CD4-positive, alpha-beta T cell treated with Interferon alpha-2 for 1 hour (primary cell): ENCODE data around the gene EEF1AKMT2.

Experiments used
- DNase-seq, 2 donors: peaks; one replicate each; pipeline ENCODE4 v3.0.0-alpha.2; 2020 to 2022

EEF1AKMT2 gene

DNA sequence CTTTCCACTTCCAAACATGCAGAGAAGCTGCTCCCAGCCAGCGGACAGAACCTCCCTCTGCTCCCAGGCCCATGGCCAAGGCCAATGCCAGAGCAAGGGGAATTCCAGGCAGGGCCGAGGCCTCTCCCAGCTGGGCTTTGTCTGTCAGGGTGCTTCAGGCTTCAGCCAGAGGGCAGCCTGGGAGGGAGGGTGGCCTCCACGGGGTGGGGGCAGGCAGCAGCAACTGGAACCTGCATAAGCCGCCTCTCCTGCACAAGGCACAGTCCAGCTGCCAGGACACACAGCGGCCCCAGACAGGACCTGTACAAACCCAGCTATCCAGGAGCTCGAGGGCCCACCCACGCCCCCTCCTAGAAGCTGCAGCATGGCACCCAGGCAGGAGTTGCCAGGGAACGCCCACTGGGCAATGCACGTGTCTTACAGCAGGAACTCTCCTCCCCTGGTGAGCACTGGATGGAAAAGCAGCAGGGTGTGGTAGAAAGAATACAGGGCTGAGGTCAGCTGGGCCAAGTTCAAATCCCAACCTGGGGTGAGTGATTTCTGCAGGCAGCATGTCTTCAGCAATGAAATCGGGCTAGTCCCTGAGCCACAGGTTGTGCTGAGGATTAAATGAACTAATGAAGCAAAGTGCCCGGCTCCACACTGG is 55.1 kb downstream of the EEF1AKMT2 start:
- DNase-seq: no peak

DNA sequence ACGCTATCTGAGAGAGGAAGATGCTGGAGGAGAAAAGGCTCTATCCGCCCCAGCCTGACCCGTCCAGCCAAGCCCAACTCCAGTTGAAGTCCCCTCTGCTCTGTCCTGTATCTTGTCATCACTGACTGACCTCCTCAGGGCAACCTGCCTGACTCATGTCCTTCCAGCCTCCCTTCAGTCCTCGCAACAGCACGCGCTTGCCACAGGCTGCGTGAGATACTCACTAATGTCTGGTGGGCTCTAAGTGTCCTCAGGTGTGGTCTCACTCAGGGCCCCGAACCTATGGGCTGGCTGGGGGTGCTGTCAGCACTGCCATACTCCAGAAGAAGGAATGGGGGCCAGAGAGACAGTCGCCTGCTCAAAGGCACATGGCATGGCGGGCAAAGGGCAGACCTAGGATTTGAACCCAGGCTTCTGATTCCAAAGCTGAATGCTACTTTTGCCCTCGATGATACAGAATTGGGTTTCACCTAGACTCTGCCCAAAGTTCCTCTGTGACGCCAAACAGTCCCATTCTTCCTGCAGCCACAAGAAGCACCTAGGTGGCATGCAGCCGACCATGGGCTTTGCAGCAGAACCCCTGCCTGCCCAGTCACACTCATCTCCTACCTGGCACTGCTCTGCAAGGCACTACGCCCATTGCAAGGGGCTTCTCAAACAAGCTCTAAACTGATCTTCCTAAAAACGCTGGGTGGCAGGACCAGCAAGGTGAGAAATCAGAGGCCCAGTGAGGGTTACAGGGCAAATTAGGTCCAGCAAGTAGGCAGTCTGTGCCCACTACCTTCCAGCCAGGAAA is 56.0 kb downstream of the EEF1AKMT2 start:
- no peak for DNase-seq

DNA sequence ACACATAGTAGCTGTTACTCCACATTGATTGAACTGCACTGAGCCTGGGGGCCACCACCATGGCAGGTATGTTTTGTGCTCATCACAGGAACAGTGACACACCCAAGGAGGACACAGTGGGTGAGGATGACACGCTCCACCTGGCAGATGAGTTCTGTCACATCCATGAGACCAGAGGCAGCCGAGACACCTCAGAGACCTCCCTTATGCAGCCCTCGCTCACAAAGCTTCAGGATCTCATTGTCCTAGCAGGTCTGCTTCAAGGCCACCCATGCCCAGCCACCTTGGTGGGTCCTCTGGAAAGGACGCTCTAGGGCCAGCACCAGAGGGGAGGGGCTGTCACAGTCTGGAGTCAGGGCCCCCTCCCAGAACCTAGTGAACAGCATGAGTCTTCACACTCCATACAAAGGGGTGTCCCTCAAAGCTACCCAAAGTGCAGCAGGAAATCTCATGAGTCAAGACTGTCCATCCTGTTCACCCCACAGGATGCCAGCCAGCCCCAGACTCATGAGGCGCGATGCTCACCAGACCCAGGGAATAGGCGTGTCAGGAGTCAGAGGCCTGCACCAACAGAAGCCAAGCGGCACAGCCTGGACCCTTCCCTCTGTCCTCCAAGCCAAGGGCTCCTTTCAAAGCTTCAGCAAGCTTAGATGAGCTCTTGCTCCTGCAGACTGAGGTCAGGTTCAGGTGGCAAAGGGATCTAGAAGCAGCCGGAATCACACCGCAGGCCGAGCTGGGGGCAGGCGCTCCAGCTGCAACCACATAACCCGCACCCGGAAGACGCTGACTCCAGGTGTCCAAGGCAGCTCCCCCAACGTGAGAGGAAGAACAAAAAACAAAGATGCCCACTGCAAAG is 57.1 kb downstream of the EEF1AKMT2 start:
- peak in 1 of 2 donors; percentile 35 for DNase-seq

DNA sequence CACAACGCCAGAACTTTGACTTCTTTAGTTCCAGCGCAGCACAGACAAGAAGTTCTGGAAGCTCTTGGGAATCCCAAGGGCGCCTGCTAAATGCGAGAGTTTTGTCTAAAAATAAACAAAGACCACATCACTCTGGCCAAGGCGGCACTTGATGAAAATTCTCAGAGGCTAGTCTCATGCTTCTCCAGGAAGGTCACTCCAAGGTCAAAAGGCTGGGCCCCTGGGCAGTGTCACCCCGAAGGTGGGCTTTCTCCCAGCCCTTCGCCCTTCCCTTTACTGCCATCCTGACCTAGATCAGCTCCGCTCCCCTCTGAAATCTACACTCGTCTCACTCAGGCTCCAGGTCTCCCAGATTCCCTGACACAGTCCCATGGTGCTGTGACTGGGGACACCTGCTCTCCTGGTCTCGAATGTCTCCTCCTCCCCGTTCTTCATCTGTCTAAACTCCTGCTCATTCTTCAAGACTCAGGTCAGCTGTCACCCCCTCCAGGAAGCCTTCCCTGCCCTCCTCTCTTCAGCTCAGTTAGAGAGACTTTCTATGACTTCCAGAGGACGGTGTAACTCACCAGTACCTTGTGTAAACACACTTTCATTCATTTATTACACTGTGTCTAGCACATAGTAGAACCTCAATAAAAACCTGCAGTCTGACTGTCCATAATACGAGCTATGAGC is 58.0 kb downstream of the EEF1AKMT2 start:
- no peak for DNase-seq

DNA sequence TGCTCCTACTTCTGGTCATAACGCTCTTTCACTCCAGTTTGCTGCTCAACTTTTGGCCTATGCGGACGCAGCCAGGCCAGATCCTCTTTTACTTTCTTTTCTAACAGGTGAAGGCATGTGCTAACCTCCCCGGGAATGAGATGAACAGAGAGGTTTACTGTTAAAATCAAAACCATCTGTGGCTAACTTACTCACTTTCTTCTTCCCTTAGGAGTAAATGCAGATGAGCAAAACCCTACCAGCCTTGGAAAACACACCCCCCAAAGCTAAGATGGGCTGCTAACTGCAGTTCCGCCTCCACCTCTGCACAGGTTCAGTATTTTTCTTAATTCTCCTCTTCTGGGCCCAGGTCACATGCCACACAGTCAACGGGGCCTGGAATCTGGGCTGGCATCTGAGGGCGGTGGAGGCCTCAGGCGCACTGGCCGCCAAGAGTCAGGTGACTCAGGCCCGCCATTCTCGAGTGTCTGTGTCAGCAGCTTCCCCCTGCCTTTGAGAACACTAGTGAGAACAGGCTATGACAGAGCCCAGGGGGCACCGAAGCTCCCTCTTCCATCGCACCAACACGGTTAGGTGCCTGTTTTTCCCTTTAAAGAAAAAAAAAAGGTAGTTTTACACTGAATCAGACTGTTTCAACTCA is 58.6 kb downstream of the EEF1AKMT2 start:
- peak in 1 of 2 donors; percentile 61 for DNase-seq

DNA sequence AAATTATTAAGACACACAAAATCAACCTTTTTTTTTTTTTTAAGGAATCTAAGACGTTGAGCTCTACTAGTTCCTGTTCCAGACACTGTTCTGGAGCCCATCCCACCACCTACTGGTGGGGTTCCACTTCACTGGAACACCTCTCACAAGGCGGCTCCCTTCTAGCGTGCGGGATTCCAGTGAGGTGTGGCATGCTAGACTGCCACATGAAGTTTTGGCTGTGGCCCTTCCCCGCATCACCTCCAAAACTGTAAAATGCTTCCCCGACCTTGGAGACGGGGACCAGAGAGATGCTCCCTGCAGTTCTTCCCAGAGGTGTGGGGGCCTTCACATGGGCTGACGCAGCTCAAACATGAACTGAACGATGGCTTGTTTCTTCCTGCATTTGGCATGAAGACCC is 60.1 kb downstream of the EEF1AKMT2 start:
- no peak for DNase-seq

DNA sequence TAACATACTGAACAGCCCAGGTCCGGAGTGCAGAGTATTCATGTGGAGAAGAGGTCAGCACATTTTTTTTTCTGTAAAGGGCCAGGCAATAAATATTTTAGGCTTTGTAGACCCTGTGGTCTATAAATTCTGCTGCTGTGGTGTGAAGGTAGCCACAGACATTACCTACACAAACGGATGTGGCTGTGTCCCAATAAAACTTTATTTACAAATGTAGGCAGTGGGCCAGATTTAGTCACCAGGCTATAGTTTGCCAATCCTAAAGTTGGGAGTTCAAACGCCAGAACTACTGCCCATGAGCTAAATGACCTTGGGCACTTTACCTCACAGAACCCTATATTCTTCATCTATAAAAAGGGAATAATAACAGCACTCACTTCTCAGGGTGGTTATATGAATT is 60.9 kb downstream of the EEF1AKMT2 start:
- no peak for DNase-seq

DNA sequence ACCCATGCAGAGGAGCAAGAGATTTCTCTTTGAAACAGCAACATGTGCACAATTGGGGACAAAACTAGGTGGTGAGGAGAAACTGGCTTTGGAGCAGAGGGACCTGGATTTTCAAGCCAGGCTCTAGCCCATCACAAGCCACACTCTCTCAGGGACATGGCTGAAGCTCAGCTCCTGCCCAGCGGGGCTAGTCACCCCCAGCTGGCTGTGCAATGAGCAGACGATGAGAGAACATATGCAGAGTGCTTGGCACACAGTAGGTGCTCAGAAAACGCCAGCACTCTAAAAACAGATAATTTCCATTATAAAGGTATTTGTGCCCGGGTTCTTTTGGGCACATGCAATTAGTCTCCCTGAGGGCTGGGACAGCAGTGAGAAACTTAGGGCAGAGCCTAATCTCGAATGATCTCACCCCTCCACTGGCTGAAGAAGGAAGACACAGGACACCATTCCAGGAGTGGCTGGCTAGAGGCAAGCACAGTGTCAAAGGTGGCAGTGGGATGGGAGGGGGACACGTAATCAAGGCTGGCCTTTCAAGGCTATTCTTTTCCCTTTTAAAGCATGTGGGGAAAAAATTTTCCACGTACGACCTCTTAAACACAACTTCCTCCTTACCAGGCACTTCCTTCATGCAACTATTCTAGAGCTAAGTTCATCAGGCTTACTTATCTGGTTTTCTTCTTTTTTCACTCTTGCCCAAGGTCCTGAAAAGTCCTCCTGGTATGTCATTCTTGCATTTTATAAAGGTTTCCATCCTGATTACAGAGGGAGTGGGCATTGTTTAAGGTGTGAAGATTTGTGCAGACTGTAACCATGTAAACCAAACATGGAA is 62.6 kb downstream of the EEF1AKMT2 start:
- no peak for DNase-seq

DNA sequence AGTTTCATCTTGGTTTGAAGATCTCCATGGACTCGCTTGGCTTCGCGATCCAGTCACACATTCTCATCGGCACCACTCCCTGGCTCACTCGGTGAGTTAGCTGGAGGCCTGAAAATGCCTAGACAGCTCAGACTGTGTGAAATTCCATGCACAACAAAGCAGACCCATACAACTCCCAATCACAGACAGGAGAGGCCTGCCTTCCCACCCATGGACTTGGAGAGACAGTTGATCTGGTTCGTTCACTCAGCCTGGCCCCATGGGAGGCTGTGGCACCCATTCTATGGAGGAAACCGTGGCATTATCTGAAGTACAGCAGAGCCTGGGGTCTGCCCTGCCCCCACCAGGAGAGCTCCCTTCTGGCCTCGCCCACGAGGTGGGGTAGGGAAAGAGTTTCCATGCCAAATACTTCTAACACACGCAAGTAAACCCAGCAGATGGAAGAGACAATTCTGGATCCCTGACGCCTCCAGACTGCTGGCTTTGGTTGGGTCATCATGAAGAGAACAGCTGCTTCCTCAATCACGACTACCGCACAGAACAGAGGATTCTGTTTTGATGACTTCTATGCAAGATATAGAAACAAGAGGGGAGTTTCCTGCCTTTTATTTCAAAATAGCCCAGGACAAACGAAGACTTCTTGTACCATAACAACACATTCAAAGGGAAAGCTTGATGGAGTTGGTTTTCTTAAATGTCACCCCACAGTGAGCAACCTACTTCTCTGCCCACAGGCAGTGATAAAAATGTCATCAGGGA is 63.4 kb downstream of the EEF1AKMT2 start:
- DNase-seq: peak in 1 of 2 donors; percentile 43

DNA sequence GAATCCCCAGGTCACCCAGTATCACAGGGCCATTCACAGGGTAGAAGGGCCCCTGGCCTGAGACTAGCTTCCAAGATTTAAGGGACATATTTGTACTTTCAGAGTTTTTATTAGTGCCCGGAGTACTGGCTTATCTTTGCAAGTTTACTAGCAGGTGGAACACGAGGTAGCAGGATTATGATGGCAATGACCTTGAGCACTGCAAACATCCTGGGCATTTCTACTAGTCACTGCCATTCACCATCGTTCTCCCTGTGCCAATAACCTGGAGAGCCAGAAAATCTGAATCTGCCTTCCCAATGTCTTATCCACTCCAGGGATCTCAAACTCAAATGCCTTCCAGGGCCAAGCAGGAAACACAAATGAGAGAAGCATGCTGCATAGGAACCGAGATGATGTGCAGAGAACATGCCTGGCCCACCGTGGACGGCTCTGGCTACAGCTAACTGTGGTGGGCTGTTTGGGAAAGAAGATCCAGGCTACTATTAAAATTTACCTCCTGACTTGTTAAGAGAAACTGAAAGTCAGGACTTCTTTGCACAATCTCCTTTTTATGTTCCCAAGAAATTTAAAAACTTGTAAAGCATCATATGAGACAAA is 64.2 kb downstream of the EEF1AKMT2 start:
- no peak for DNase-seq

DNA sequence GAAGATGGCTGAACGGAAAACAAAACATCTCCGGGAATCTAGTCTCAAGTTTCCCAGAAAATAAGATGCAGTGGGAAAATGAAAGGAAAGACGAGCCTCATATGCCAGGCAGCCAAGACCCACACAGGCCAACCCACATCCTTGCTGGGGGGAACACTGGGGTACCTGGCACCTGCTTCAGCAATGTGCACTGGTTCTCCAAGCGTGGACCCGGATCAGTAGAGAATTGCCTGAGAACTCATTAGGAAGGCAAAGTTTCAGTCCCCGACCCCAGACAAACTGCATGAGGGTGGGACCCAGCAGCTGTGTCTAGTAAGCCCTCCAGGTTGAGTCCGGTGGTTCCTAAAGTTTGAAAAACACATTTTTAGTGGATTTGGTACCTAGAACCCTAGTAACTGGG is 65.9 kb downstream of the EEF1AKMT2 start:
- no peak for DNase-seq

DNA sequence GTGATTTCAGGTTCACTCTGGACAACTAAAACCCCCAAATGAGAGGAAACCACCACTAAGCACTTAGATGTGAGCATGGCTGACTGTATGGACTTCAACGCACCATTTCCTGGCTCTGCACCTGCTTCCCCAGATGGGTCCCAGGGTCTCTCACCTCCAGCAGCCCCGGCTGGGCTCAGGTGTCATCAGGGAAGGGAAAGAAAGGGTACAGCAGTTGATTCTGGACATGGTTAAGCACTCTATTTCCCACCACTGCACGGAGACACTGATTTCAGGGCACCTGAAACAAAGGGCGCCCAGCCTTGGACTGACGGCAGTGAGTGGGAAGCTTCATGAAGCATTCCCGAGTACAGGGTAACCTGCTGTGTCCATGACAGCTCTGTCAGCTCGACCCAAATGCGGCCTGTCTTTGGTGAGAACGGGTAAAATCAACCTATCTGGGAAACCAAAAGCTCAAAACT is 66.5 kb downstream of the EEF1AKMT2 start:
- no peak for DNase-seq

DNA sequence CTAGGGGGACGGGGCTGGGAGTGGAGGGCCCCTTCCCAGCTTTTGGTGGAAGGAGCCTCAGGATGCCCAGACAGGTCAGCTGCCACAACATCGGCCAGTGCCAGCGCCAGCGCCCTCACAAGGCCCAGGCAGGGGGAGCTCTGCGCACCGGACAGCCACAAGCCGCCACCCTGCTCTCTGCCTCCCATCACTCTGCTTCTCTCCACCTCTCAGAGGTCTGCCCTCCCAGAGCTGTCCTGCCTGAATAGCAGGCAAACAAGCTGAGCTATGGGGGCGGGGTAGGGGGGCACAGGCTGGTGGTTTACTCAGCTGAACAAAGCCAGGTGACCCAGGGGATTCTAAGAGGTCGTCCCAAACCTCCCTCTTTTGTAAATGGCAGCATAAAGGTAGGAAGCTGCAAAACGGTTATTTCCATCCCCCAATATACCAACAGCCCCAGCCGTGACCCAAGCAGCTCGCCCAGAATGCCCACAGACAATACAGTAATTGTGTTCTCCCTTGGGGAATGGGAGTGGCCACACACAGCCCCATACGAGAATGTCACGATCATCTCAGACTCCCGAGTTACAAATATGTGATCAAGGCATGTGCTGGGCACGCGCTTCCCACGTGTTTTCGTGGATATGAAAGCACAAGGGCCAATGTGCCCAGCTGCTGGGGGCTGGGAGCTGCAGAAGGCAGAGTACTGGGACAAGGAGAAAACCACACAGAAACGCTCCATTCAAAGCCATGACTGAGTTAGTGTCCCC is 67.2 kb downstream of the EEF1AKMT2 start:
- no peak for DNase-seq

DNA sequence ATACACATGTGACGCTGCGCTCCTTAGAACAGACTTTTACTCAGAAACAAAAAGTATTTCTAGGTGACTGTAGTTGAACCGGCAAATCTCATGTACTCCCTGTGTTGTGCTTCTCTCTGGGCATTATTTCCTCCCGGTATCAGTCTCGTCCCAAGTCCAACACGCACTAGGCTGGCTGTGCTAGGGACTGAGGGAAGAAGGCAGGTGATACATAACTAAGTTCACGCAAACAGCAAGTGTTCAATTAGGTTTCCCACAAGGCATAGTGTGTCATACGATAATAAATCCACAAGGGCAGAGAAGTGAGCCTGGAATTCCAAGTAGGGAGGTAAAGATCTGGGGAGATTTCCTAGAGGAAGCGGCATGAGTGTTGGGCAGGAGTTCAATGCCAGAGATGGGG is 67.9 kb downstream of the EEF1AKMT2 start:
- no peak for DNase-seq

DNA sequence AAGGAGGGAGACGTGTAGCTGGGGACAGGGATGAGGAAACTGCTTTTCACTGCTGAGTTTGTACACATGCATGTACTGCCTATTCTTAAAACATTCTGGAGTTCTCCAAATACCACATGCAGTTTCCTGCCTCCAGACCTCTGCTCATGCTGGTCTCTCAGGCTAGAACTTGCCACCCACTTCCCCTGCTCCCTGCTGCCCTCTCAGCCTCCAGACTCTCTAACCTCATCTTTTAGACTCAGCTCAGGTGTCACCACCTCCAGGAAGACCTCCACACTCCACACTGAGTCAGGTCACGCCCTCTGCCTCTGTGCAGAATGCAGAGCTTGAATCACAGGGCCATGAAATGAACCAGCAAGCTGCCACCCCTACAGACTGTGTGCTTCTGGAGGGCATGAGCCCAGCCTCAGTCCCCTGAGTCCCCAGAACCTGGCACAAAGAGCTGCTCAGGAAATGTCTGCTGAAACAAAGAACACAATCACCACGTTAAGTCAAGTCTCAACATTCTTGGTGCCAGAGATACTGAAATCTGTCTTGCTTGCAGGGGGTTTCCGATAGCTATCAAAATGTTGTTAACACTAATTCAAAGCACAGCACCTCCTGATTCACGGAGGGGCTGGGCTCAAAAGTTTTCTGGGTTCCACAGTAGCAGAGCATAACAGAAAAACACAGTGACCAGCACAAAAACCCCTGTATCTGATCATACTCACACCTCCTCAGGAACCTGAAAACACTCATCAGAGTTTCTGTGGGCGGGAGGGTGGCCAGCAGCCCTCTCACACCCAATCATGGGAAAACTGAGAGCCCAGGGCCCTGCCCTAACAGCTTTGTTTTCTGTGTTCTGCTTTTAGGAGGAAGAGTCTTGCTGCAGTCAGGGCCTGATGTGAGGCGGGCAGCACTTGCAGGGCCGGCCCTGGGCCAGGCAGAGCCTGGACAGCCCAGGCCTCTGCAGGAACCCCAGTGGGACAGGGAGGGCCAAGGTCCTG is 68.6 kb downstream of the EEF1AKMT2 start:
- peak; percentile 31 to 65 for DNase-seq

DNA sequence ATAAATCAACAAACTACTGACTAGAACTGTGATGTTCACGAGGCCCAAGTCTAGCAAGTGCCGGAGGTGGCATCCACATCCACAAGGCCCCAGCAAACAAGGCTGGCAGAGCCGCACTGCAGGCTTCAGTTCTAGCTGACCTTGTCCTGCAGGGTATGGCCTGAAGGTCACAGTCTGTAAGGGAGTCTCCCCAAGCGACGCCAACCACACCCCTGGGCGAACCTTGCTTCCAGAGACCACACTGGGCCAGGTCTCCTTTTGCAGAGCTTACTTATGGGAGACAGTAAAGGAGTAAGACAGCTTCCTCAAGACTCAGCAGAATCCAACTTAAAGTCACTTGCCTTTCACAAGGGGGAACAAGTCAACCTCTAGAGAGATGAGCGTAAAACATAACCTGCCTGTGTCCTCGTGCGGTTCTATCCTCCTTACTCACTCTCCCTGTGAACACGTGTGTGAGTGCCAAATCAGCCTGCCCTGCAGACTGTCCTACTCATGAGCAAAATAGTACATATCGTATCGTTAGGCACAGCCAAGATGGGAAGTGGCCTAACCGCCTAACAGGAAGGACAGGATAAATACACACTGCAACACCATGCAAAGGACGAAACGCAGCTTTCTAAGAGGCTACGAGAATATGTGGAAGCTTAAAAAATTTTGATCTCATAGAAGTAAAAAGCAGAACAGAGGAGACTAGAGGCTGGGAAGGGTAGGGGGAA is 70.2 kb downstream of the EEF1AKMT2 start:
- DNase-seq: peak in 1 of 2 donors; percentile 28

DNA sequence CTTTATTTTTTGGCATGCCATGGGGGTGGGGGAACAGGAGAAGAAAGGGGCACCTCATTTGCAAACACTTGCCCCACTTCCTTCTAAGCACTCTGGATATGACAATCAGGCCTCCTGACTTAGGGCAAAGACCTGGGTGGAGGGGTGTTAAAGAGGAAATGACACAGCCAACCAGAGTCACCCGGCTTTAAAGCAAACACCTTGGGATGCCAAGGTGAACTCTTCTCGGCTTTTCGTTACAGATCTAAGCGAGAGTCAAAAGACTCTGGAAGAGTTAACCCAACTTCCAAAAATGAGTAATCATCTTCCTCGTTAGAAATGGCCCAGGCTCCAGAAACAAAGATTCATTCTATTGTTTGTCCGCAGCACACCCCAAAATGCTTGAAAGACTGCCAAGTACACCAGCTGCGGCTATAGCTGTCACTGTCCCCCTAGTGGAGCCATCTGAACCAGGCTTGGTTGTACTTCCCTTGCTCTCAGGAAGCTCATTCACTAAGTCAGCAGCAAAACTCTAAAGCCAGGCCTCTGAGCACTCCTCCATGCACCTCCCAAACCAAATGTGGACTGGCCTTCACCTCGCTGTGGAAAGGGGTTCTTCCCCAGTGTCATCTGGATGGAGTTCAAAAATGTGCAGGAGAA is 72.4 kb downstream of the EEF1AKMT2 start:
- peak; percentile 76 to 84 for DNase-seq
